ENCODE data around the gene CFAP20DC. TPM values are rescaled to one million over a fixed set of nuclear protein-coding genes. Genes with fewer than 3 reads are reported as not detected.

The CFAP20DC gene
- total and polyA plus RNA-seq, 10 of the 15 experiments (the other 5 are each of a cell fraction or from before 2014, with no cell fraction given), result 0.53 to 11.6 (median 2.0) TPM

GRCh38 chr3:59049671-59050331 lies at the start of gene CFAP20DC (continued):
- TF ChIP-seq, protein P1, sequence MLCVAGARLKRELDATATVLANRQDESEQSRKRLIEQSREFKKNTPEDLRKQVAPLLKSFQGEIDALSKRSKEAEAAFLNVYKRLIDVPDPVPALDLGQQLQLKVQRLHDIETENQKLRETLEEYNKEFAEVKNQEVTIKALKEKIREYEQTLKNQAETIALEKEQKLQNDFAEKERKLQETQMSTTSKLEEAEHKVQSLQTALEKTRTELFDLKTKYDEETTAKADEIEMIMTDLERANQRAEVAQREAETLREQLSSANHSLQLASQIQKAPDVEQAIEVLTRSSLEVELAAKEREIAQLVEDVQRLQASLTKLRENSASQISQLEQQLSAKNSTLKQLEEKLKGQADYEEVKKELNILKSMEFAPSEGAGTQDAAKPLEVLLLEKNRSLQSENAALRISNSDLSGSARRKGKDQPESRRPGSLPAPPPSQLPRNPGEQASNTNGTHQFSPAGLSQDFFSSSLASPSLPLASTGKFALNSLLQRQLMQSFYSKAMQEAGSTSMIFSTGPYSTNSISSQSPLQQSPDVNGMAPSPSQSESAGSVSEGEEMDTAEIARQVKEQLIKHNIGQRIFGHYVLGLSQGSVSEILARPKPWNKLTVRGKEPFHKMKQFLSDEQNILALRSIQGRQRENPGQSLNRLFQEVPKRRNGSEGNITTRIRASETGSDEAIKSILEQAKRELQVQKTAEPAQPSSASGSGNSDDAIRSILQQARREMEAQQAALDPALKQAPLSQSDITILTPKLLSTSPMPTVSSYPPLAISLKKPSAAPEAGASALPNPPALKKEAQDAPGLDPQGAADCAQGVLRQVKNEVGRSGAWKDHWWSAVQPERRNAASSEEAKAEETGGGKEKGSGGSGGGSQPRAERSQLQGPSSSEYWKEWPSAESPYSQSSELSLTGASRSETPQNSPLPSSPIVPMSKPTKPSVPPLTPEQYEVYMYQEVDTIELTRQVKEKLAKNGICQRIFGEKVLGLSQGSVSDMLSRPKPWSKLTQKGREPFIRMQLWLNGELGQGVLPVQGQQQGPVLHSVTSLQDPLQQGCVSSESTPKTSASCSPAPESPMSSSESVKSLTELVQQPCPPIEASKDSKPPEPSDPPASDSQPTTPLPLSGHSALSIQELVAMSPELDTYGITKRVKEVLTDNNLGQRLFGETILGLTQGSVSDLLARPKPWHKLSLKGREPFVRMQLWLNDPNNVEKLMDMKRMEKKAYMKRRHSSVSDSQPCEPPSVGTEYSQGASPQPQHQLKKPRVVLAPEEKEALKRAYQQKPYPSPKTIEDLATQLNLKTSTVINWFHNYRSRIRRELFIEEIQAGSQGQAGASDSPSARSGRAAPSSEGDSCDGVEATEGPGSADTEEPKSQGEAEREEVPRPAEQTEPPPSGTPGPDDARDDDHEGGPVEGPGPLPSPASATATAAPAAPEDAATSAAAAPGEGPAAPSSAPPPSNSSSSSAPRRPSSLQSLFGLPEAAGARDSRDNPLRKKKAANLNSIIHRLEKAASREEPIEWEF (IDR thresholded peaks at IDR 0.05; ENCODE audit: insufficient replicate concordance, low read depth, low read length), result no peak
- TF ChIP-seq NR2C1 (IDR thresholded peaks at IDR 0.05) (peak; percentile 76), MEF2B (IDR thresholded peaks at IDR 0.05; ENCODE audit: partially characterized antibody, poor library complexity, severe bottlenecking) (peak; percentile 83), RB1 (IDR thresholded peaks at IDR 0.05; ENCODE audit: borderline replicate concordance) (peak; percentile 73; the same call in 1 of the 2 replicates), ZZZ3 (IDR thresholded peaks at IDR 0.05; ENCODE audit: control insufficient read depth, insufficient read length, low read depth) (no peak), CBX5 (IDR thresholded peaks at IDR 0.05; ENCODE audit: low read depth) (no peak), POLR2AphosphoS5 (IDR thresholded peaks at IDR 0.05; ENCODE audit: low read length) (0 out of 2 replicates have a peak, but pooled peaks have one; percentile 40), SIX5 (IDR thresholded peaks at IDR 0.05; ENCODE audit: low read depth, low read length, severe bottlenecking) (no peak), SIN3A (IDR thresholded peaks at IDR 0.05; ENCODE audit: low read depth, low read length) (peak; percentile 29; the same call in 1 of the 2 replicates), DPF2 (IDR thresholded peaks at IDR 0.05) (peak; percentile 73), CREM (IDR thresholded peaks at IDR 0.05; ENCODE audit: low read depth) (peak; percentile 79), ATF3 (IDR thresholded peaks at IDR 0.05; ENCODE audit: borderline replicate concordance, extremely low read depth, low read depth, low read length) (no peak), CHD1 (IDR thresholded peaks at IDR 0.05; ENCODE audit: low read depth, low read length) (no peak), NBN (IDR thresholded peaks at IDR 0.05) (no peak), NR2F1 (conservative IDR thresholded peaks at IDR 0.05) (peak; percentile 96), MTA2 (IDR thresholded peaks at IDR 0.05; ENCODE audit: low read depth) (no peak), BMI1 (IDR thresholded peaks at IDR 0.05; ENCODE audit: borderline replicate concordance) (peak; percentile 95), RFX5 (IDR thresholded peaks at IDR 0.05; ENCODE audit: low read depth, low read length) (no peak), ZNF622 (IDR thresholded peaks at IDR 0.05) (no peak), HDAC6 (IDR thresholded peaks at IDR 0.05; ENCODE audit: unreplicated experiment) (no peak), GATAD2B (conservative IDR thresholded peaks at IDR 0.05; ENCODE audit: low read depth) (no peak; the same call in 1 of the 2 replicates)
- TF ChIP-seq, protein P2, sequence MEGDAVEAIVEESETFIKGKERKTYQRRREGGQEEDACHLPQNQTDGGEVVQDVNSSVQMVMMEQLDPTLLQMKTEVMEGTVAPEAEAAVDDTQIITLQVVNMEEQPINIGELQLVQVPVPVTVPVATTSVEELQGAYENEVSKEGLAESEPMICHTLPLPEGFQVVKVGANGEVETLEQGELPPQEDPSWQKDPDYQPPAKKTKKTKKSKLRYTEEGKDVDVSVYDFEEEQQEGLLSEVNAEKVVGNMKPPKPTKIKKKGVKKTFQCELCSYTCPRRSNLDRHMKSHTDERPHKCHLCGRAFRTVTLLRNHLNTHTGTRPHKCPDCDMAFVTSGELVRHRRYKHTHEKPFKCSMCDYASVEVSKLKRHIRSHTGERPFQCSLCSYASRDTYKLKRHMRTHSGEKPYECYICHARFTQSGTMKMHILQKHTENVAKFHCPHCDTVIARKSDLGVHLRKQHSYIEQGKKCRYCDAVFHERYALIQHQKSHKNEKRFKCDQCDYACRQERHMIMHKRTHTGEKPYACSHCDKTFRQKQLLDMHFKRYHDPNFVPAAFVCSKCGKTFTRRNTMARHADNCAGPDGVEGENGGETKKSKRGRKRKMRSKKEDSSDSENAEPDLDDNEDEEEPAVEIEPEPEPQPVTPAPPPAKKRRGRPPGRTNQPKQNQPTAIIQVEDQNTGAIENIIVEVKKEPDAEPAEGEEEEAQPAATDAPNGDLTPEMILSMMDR (IDR thresholded peaks at IDR 0.05 in 2 of 3, conservative IDR thresholded peaks at IDR 0.05 in 1 of 3; ENCODE audit: control insufficient read depth in 2 of 3, extremely low read depth in 1 of 3, insufficient read depth in 1 of 3, low read depth in 3 of 3, low read length in 3 of 3), result no peak
- TF ChIP-seq, protein P3, sequence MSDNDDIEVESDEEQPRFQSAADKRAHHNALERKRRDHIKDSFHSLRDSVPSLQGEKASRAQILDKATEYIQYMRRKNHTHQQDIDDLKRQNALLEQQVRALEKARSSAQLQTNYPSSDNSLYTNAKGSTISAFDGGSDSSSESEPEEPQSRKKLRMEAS (IDR thresholded peaks at IDR 0.05; ENCODE audit: low read depth, low read length), result no peak
